ENCODE data around the gene ALS2. TPM values are rescaled to one million over a fixed set of nuclear protein-coding genes. Genes with fewer than 3 reads are reported as not detected.

The ALS2 gene
- total and polyA plus RNA-seq, 2 of the 8 experiments (the other 6 are each of a cell fraction or from before 2014, with no cell fraction given), result 12.1 to 34.5 TPM

GRCh38 chr2:201653221-201653620 is 127.5 kb downstream of the ALS2 start:
- no peak overlapping the region for H4K91ac ChIP-seq (replicated peaks; ENCODE audit: insufficient read length, low read length)
- H3K23me2 ChIP-seq (ENCODE audit: low read depth, low read length), result no peaks in the 10 kb centered on the region
- H4K8ac ChIP-seq (ENCODE audit: extremely low read depth, insufficient read depth, low read length), result no peak overlapping the region
- no peaks in the 10 kb centered on the region for H3K36me3 ChIP-seq (ENCODE audit: control insufficient read depth in 2 of 4, insufficient read depth in 4 of 4, low read length in 3 of 4)
- H3K4me1 ChIP-seq (replicated peaks in 1 of 4; ENCODE audit: control insufficient read depth in 3 of 4, insufficient read depth in 4 of 4, low read length in 3 of 4), result no peaks in the 10 kb centered on the region; a peak in 1 of 7 replicates
- FAIRE-seq, result no peak
- H2AFZ ChIP-seq (ENCODE audit: low read length), result no peak overlapping the region
- H2BK12ac ChIP-seq (ENCODE audit: low read depth, low read length), result no peak overlapping the region
- no peak overlapping the region for H2BK15ac ChIP-seq (ENCODE audit: low read length)
- H3K23ac ChIP-seq (ENCODE audit: insufficient read length), result no peak overlapping the region
- no peaks in the 10 kb centered on the region for H3K9me3 ChIP-seq (ENCODE audit: insufficient read depth in 2 of 2, low read depth in 1 of 2, low read length in 1 of 2)
- no peak overlapping the region for H2BK20ac ChIP-seq (ENCODE audit: low read length)
- no peak overlapping the region for H3K4me3 ChIP-seq (ENCODE audit: extremely low read depth in 1 of 4, insufficient read depth in 2 of 4, low read depth in 3 of 4, low read length in 4 of 4)
- H3K4ac ChIP-seq (replicated peaks; ENCODE audit: insufficient read length, low read depth, low read length), result no peak overlapping the region
- no peak overlapping the region for H2BK5ac ChIP-seq (ENCODE audit: low read depth, low read length)
- no peak overlapping the region for H3K4me2 ChIP-seq (ENCODE audit: insufficient read depth in 1 of 2, low read depth in 2 of 2, low read length in 2 of 2)
- H3K27me3 ChIP-seq (replicated peaks in 1 of 4; ENCODE audit: control insufficient read depth in 3 of 4, extremely low read depth in 1 of 4, insufficient read depth in 3 of 4, low read length in 3 of 4), result no peaks in the 10 kb centered on the region
- H2BK120ac ChIP-seq (replicated peaks; ENCODE audit: low read depth, low read length), result no peak overlapping the region
- no peak overlapping the region for H3K27ac ChIP-seq (ENCODE audit: low read depth, low read length)
- ChIA-PET CTCF (ENCODE audit: partially characterized antibody) (interaction anchor here (0.7 to 2.9 kb wide), 3 partner anchors 10 to 215 kb away, joined by 3 to 6 read pairs (median 3); partner anchors contain the start of gene TMEM237), POLR2A (ENCODE audit: partially characterized antibody) (interaction anchor here (0.6 to 3.0 kb wide), 3 partner anchors 10 to 550 kb away, joined by 3 to 17 read pairs (median 4); partner anchors contain the start of gene TMEM237)
- WGBS, 2 experiments (ENCODE audit: extremely low coverage in 1 of 2, insufficient coverage in 1 of 2, insufficient read length in 1 of 2, insufficient replicate concordance in 2 of 2, low coverage in 1 of 2, low lambda C conversion rate in 2 of 2, missing lambda C conversion rate in 1 of 2), result 89% methylated on average over 6 of the region's 6 CpGs; no CpG with 5 or more reads in 1 of the 2 experiments
- H3K14ac ChIP-seq (ENCODE audit: insufficient read length), result no peak overlapping the region
- no peak overlapping the region for H4K5ac ChIP-seq (ENCODE audit: insufficient read length, low read depth, low read length)
- no peak overlapping the region for H3K9ac ChIP-seq (replicated peaks in 1 of 4; ENCODE audit: extremely low read depth in 1 of 4, low read depth in 3 of 4, low read length in 3 of 4)
- no peaks in the 10 kb centered on the region for H3K79me1 ChIP-seq (ENCODE audit: low read depth, low read length)
- no peak overlapping the region for H2AK5ac ChIP-seq (ENCODE audit: low read depth, low read length)
- H3K79me2 ChIP-seq (ENCODE audit: control insufficient read depth in 1 of 2, insufficient read depth in 2 of 2, low read length in 2 of 2), result no peaks in the 10 kb centered on the region
- DNase-seq (ENCODE audit: low read depth in 1 of 2, low spot score in 2 of 2), result no peak
- H3K56ac ChIP-seq (replicated peaks; ENCODE audit: insufficient read length, low read depth, low read length), result no peak overlapping the region
- no peaks in the 10 kb centered on the region for H4K20me1 ChIP-seq (replicated peaks in 1 of 2; ENCODE audit: control insufficient read depth in 1 of 2, insufficient read depth in 2 of 2, low read length in 2 of 2)
- H3K18ac ChIP-seq (ENCODE audit: extremely low read depth, low read length), result no peak overlapping the region
- TF ChIP-seq POU5F1 (IDR thresholded peaks at IDR 0.05; ENCODE audit: low read depth, low read length), result no peak

Measured in H1 (cell line).